Rectal smooth muscle tissue (tissue), 1 donor: ENCODE results near the gene THBS2.
A peak's percentile ranks its signal among the peaks of the same experiment; 100 is the strongest.

Source experiments
- H3K27ac ChIP-seq: one replicate; pipeline ENCODE4 v1.7.0; 2013; ENCODE audit warnings: low read depth, low read length, inconsistent platforms
- H3K27me3 ChIP-seq: one replicate; pipeline ENCODE4 v1.7.0; 2013; ENCODE audit warnings: low read length; ENCODE audit not compliant: control insufficient read depth, insufficient read depth
- H3K36me3 ChIP-seq: one replicate; pipeline ENCODE4 v1.7.0; 2013; ENCODE audit warnings: low read length; ENCODE audit not compliant: control insufficient read depth, insufficient read depth
- H3K4me1 ChIP-seq: one replicate; pipeline ENCODE4 v1.7.0; 2013; ENCODE audit warnings: low read length; ENCODE audit not compliant: control insufficient read depth, insufficient read depth
- H3K4me3 ChIP-seq: one replicate; pipeline ENCODE4 v1.7.0; 2013; ENCODE audit warnings: low read length
- H3K9ac ChIP-seq: one replicate; pipeline ENCODE4 v1.7.0; 2013; ENCODE audit warnings: low read length

The THBS2 gene

GRCh38 chr6:169233181-169233580, 20.5 kb downstream of the THBS2 start:
- H3K36me3 ChIP-seq: peaks cover 5% of the 10 kb centered on the region

GRCh38 chr6:169232507-169232931, 21.1 kb downstream of the THBS2 start:
- Histone ChIP-seq H3K27ac (no peak overlapping the region), H3K27me3 (no peaks in the 10 kb centered on the region), H3K4me1 (no peaks in the 10 kb centered on the region), H3K36me3 (peaks cover 5% of the 10 kb centered on the region), H3K4me3 (no peak overlapping the region), H3K9ac (no peak overlapping the region)

More at GRCh38 chr6:169233181-169233580, 20.5 kb downstream of the THBS2 start:
- H3K9ac ChIP-seq: no peak overlapping the region
- no peaks in the 10 kb centered on the region for H3K27me3 ChIP-seq
- no peaks in the 10 kb centered on the region for H3K4me1 ChIP-seq
- no peak overlapping the region for H3K4me3 ChIP-seq
- no peak overlapping the region for H3K27ac ChIP-seq

GRCh38 chr6:169231790-169232506, 21.7 kb downstream of the THBS2 start:
- H3K27ac ChIP-seq: no peak overlapping the region
- no peaks in the 10 kb centered on the region for H3K4me1 ChIP-seq
- H3K36me3 ChIP-seq: peaks cover 5% of the 10 kb centered on the region

GRCh38 chr6:169230946-169231789, 22.5 kb downstream of the THBS2 start:
- Histone ChIP-seq H3K4me3 (no peak overlapping the region), H3K4me1 (no peaks in the 10 kb centered on the region), H3K27me3 (no peaks in the 10 kb centered on the region), H3K27ac (no peak overlapping the region), H3K36me3 (peaks cover 5% of the 10 kb centered on the region), H3K9ac (no peak overlapping the region)

More at GRCh38 chr6:169231790-169232506, 21.7 kb downstream of the THBS2 start:
- Histone ChIP-seq H3K4me3 (no peak overlapping the region), H3K27me3 (no peaks in the 10 kb centered on the region), H3K9ac (no peak overlapping the region)

- Histone ChIP-seq H3K27me3 (peaks cover under 1% of the 10 kb centered on the region), H3K27ac (peak overlapping the region; percentile 10), H3K36me3 (peaks cover 5% of the 10 kb centered on the region), H3K4me3 (no peak overlapping the region), H3K9ac (no peak overlapping the region), H3K4me1 (no peaks in the 10 kb centered on the region)
Measured at GRCh38 chr6:169230322-169230665, 23.4 kb downstream of the THBS2 start.

GRCh38 chr6:169229615-169230321, 23.9 kb downstream of the THBS2 start:
- Histone ChIP-seq H3K4me1 (no peaks in the 10 kb centered on the region), H3K9ac (no peak overlapping the region), H3K27ac (peak overlapping the region; percentile 10), H3K4me3 (no peak overlapping the region), H3K27me3 (peaks cover 2% of the 10 kb centered on the region), H3K36me3 (peaks cover 5% of the 10 kb centered on the region)

- Histone ChIP-seq H3K4me1 (no peaks in the 10 kb centered on the region), H3K9ac (no peak overlapping the region), H3K4me3 (no peak overlapping the region), H3K36me3 (no peaks in the 10 kb centered on the region), H3K27ac (no peak overlapping the region), H3K27me3 (peaks cover 2% of the 10 kb centered on the region)
Measured at GRCh38 chr6:169227116-169227515, 26.5 kb downstream of the THBS2 start.

- Histone ChIP-seq H3K9ac (no peak overlapping the region), H3K27ac (no peak overlapping the region), H3K4me3 (no peak overlapping the region), H3K27me3 (peaks cover 2% of the 10 kb centered on the region), H3K4me1 (no peaks in the 10 kb centered on the region), H3K36me3 (peaks cover 4% of the 10 kb centered on the region)
Measured at GRCh38 chr6:169225887-169226286, 27.8 kb downstream of the THBS2 start.

GRCh38 chr6:169225131-169225576, 28.5 kb downstream of the THBS2 start:
- Histone ChIP-seq H3K27ac (peak overlapping the region; percentile 15), H3K4me1 (no peaks in the 10 kb centered on the region), H3K4me3 (no peak overlapping the region), H3K27me3 (peaks cover 2% of the 10 kb centered on the region), H3K36me3 (peaks cover 4% of the 10 kb centered on the region), H3K9ac (no peak overlapping the region)

GRCh38 chr6:169224716-169225115, 28.9 kb downstream of the THBS2 start:
- no peak overlapping the region for H3K27ac ChIP-seq
- no peak overlapping the region for H3K4me3 ChIP-seq
- H3K36me3 ChIP-seq: peaks cover 4% of the 10 kb centered on the region
- H3K27me3 ChIP-seq: peaks cover 2% of the 10 kb centered on the region
- no peaks in the 10 kb centered on the region for H3K4me1 ChIP-seq
- H3K9ac ChIP-seq: no peak overlapping the region

- H3K36me3 ChIP-seq: peaks cover 4% of the 10 kb centered on the region
- H3K27ac ChIP-seq: no peak overlapping the region
Measured at GRCh38 chr6:169224185-169224695, 29.4 kb downstream of the THBS2 start.

GRCh38 chr6:169223006-169223405, 30.6 kb downstream of the THBS2 start:
- H3K4me1 ChIP-seq: no peaks in the 10 kb centered on the region
- H3K4me3 ChIP-seq: no peak overlapping the region
- peaks cover 2% of the 10 kb centered on the region for H3K27me3 ChIP-seq
- no peak overlapping the region for H3K27ac ChIP-seq
- H3K9ac ChIP-seq: no peak overlapping the region
- peaks cover 6% of the 10 kb centered on the region for H3K36me3 ChIP-seq

More at GRCh38 chr6:169224185-169224695, 29.4 kb downstream of the THBS2 start:
- Histone ChIP-seq H3K4me3 (no peak overlapping the region), H3K9ac (no peak overlapping the region), H3K4me1 (no peaks in the 10 kb centered on the region), H3K27me3 (peaks cover 2% of the 10 kb centered on the region)
